DOHH2 (cell line): Measurements from ENCODE around the gene MAML2.

ENCODE experiments used
- H3F3A ChIP-seq: fragments of 200-600 bp; sonication (generic), shearing (Covaris generic); 2 replicates; pipeline ENCODE4 v1.6.0; 2016; ENCODE audit warnings: antibody characterized with exemption, mild to moderate bottlenecking; ENCODE audit not compliant: control insufficient read depth, insufficient read depth
- H3K27ac ChIP-seq: fragments of 200-600 bp; sonication (generic); 2 replicates; pipeline ENCODE4 v1.5.1; 2014; ENCODE audit warnings: low read depth, mild to moderate bottlenecking, low read length, moderate library complexity
- H3K27me3 ChIP-seq: fragments of 200-600 bp; sonication (generic); 2 replicates; pipeline ENCODE4 v1.6.1; 2014; ENCODE audit warnings: mild to moderate bottlenecking, low read length, mixed read lengths; ENCODE audit not compliant: control insufficient read depth
- H3K36me3 ChIP-seq: fragments of 200-600 bp; sonication (generic); 2 replicates; pipeline ENCODE4 v1.6.1; 2014; ENCODE audit warnings: mild to moderate bottlenecking, low read length, moderate library complexity, mixed read lengths; ENCODE audit not compliant: control insufficient read depth
- H3K4me1 ChIP-seq: fragments of 200-600 bp; sonication (generic); 2 replicates; pipeline ENCODE4 v1.6.1; 2014; ENCODE audit warnings: mild to moderate bottlenecking, low read length, mixed read lengths; ENCODE audit not compliant: control insufficient read depth
- H3K4me2 ChIP-seq: fragments of 200-600 bp; sonication (generic); 2 replicates; pipeline ENCODE4 v1.6.0; 2014; ENCODE audit warnings: mild to moderate bottlenecking, low read length, moderate library complexity
- H3K4me3 ChIP-seq: fragments of 200-600 bp; sonication (generic); 2 replicates; pipeline ENCODE4 v1.5.1; 2014; ENCODE audit warnings: mild to moderate bottlenecking, low read length, mixed read lengths
- H3K79me2 ChIP-seq: fragments of 200-600 bp; sonication (generic); 2 replicates; pipeline ENCODE4 v1.6.1; 2014; ENCODE audit warnings: mild to moderate bottlenecking, low read length, mixed read lengths; ENCODE audit not compliant: control insufficient read depth
- H3K9me2 ChIP-seq: fragments of 200-600 bp; sonication (generic); replicated peaks from 2 replicates; pipeline ENCODE4 v1.6.1; 2014; ENCODE audit warnings: mild to moderate bottlenecking, low read length, mixed read lengths; ENCODE audit not compliant: control insufficient read depth
- H3K9me3 ChIP-seq: fragments of 200-600 bp; sonication (generic); 2 replicates; pipeline ENCODE4 v1.6.1; 2014; ENCODE audit warnings: antibody characterized with exemption, low read length, mixed read lengths; ENCODE audit not compliant: control insufficient read depth, insufficient read depth
- H4K20me1 ChIP-seq: fragments of 200-600 bp; sonication (generic); 2 replicates; pipeline ENCODE4 v1.6.0; 2014; ENCODE audit warnings: low read depth, mild to moderate bottlenecking, antibody characterized with exemption, low read length, moderate library complexity; ENCODE audit not compliant: control insufficient read depth, insufficient read depth
- CTCF ChIP-seq: fragments of 200-600 bp; sonication (generic); IDR thresholded peaks from one replicate; pipeline ENCODE4 v1.5.1; 2014; ENCODE audit warnings: antibody characterized with exemption, mild to moderate bottlenecking, low read depth, low read length; ENCODE audit not compliant: poor library complexity, severe bottlenecking
- EZH2phosphoT487 ChIP-seq: fragments of 200-600 bp; sonication (generic); IDR thresholded peaks from 2 replicates; pipeline ENCODE4 v1.6.1; 2017; ENCODE audit warnings: borderline replicate concordance, mild to moderate bottlenecking, antibody characterized with exemption, low read length, moderate library complexity, mixed read lengths

The MAML2 gene

DNA sequence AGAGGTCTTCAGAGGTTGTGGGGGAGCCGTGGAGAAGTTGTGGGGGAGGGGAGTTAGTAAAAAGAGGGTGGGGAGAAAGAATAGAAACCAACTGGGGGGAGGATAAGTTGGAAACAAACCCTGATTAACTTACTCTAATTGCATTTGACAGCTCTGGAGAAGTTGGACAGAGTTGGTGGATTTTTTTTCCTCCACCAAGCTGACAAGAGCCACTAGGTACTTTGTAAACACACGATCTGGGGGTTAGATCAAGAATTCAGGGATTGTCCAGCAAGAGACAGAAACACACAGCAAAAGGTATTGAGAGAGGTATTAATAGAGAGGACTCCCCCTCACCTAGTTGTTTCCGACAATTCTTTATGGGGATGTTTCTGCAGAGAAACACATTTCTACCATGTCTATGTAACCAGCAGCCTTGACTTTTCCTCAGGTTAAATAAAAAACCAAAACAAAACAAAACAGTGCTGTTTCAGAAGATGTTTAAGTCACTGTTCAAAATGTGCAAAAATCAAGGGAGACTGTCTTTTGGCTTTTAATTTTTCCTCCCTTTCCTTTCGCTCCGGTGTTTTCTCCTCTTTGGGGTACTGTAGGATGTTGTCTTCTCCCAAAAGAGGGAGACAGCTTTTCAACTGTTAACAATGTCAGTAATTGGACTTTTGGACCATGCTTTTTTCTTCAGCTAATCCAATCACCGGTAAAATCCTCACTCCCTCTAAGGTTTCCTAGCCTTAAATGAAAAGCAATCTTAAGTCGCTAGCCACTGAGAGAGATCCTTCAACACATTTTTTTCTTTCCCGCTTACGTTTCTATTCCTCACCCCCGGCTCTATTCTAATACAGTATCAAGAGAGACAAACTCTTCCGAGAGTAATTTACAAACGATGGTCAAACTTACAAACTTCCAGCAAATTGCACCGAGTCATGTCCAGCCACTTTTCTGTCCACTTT is 708 bp downstream of the MAML2 start:
- Histone ChIP-seq H3K4me3 (peak overlapping the region; percentile 70), H3K4me2 (peak overlapping the region; percentile 75), H3K27ac (no peak overlapping the region), H3K9me3 (no peaks in the 10 kb centered on the region), H3F3A (no peaks in the 10 kb centered on the region), H3K27me3 (peaks cover 13% of the 10 kb centered on the region), H4K20me1 (no peaks in the 10 kb centered on the region), H3K4me1 (peaks cover 18% of the 10 kb centered on the region), H3K36me3 (no peaks in the 10 kb centered on the region), H3K79me2 (no peaks in the 10 kb centered on the region), H3K9me2 (no peaks in the 10 kb centered on the region)
- TF ChIP-seq CTCF: no peak

DNA sequence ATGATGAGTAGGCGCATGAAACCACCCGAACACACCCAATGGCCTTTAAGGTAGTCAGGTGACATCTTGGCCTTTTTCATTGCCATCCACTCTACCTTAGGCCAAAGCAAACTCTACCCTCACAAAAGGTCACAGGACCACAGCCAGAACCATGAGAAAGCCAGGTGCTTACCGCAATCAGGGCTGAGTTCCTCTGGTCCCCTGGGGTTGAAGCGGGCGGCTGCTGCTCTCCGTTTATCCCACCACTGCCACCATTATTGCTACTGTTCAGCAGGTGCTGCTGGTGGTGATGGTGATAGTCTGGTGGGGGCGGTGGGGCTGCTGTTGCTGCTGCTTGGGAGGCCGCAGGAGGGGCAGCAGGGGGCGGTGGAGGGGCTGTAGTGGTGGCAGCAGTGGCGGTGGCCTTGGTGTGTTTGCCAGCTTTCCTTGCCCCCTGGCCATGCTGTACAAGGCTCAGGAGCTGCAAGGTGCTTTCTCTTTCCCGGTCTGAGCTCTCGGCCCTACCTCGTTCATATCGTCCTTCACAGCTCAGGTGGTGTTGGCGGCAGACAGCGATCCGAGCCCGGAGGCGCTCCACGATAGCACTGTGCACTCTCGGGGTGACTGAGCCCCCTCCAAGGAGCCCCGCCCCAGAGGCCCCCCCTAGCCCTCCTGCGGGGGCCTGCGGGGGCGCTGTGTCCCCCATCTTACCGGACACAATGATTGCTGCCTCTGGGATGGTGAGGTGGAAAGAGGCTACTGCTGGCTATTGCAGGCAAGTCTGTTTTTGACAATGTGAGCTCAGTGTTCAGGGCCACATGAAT is 1.6 kb downstream of the MAML2 start:
- no peak for TF ChIP-seq EZH2phosphoT487
- peak; percentile 48 for TF ChIP-seq CTCF
- H3F3A ChIP-seq: no peaks in the 10 kb centered on the region
- peaks cover 13% of the 10 kb centered on the region for H3K27me3 ChIP-seq
- H3K4me2 ChIP-seq: peak overlapping the region; percentile 75
- no peak overlapping the region for H3K27ac ChIP-seq
- H3K79me2 ChIP-seq: no peaks in the 10 kb centered on the region
- H3K4me1 ChIP-seq: peaks cover 18% of the 10 kb centered on the region
- H4K20me1 ChIP-seq: no peaks in the 10 kb centered on the region
- no peaks in the 10 kb centered on the region for H3K9me3 ChIP-seq
- no peaks in the 10 kb centered on the region for H3K36me3 ChIP-seq
- peak overlapping the region; percentile 70 for H3K4me3 ChIP-seq
- H3K9me2 ChIP-seq: no peaks in the 10 kb centered on the region

DNA sequence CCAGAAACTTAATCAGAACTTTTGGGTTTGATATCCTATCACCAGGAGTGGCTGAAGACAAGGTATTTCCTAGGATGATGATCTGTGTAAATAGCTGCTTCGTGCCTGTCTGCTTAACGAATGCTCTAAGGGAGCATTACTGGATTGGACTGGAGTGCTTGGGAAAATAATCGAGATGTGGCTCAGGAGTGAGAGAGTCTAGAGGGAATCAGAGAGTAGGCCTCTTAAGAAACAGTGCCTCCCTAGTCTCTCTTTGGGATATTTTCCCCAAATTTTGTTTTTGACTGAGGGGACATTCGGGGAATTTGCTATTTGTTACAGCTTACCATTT is 2.5 kb downstream of the MAML2 start:
- Histone ChIP-seq H3F3A (no peaks in the 10 kb centered on the region), H4K20me1 (no peaks in the 10 kb centered on the region), H3K4me3 (no peak overlapping the region), H3K4me1 (peaks cover 18% of the 10 kb centered on the region), H3K9me3 (no peaks in the 10 kb centered on the region), H3K27me3 (peaks cover 13% of the 10 kb centered on the region), H3K27ac (no peak overlapping the region), H3K4me2 (no peak overlapping the region), H3K9me2 (no peaks in the 10 kb centered on the region), H3K36me3 (no peaks in the 10 kb centered on the region), H3K79me2 (no peaks in the 10 kb centered on the region)
- TF ChIP-seq EZH2phosphoT487 (no peak), CTCF (no peak)
